GM21526 (cell line): ENCODE results near the gene WDR90.

Experiments used
- ATAC-seq: cut with Tn5 transposase; IDR thresholded peaks from one replicate; pipeline ENCODE4 v1.9.1; 2021; ENCODE audit warnings: moderate library complexity; ENCODE audit not compliant: unreplicated experiment, low FRiP score

Gene WDR90

DNA sequence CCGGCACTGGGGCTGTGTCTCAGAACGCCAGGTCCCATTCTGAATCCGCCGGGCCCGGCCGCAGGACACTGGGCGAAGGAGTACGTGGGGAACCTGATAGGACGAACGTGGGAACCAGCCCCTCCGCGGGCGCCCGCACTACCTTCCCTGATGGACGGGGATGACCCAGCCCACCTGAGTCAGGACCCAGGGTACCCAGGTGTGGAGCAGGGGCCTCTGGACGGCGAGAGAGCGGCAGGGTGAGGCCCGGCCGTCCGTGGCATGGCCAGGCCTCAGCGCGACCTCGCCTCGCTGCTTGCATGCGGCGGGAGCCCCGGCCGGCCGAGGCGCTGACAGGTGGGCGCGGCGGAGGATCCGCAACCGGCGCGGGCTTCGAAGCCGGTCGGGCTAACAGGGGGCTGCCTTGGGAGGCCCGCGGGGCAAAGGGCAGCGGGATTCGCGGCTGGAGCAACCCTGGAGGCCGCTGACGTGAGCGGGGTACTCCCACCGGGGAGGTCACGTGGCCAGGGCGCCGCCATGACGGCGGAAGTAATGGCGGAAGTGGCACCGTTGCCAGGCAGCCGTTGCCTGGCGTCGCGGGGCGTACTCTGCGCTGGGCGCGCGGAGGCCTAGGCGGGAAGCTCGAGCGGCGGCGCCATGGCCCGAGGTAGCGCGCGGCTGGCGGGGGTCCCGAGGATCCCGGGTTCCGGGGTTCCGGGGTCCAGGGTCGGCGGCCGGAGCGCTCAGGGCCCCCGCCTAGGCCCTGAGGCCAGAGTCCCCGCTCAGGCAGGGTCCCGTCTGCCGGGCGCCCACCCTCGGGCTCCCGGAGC is at the start of gene WDR90:
WDR90 (plus strand) TSS at position 585 of the 809 bp plus-strand sequence; CDS start at position 637, 52 bp downstream.
- peak; percentile 52 for ATAC-seq

DNA sequence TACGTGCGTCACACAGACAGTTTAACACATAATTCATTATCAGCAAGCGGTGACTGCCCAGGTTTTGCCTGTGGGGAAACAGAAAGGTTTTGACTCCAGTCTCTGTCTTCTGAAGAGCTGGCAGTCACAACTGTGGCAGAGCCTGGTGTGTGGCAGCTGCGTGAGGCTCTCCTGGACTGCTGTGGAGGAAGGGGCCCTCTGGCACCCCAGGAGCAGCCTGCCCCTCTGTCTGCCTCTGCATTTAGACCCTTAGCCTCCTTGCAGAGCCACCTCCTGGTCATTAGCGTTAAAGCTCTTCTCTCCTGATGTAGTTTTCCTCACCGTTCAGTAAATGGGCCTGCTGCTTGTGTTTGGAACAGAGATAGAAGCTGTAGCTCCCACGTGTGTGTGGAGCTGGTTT is 48.4 kb upstream of the WDR90 start:
- ATAC-seq: no peak

- no peak for ATAC-seq
Measured at GRCh38 chr16:603933-604332, 45.2 kb upstream of the WDR90 start.

DNA sequence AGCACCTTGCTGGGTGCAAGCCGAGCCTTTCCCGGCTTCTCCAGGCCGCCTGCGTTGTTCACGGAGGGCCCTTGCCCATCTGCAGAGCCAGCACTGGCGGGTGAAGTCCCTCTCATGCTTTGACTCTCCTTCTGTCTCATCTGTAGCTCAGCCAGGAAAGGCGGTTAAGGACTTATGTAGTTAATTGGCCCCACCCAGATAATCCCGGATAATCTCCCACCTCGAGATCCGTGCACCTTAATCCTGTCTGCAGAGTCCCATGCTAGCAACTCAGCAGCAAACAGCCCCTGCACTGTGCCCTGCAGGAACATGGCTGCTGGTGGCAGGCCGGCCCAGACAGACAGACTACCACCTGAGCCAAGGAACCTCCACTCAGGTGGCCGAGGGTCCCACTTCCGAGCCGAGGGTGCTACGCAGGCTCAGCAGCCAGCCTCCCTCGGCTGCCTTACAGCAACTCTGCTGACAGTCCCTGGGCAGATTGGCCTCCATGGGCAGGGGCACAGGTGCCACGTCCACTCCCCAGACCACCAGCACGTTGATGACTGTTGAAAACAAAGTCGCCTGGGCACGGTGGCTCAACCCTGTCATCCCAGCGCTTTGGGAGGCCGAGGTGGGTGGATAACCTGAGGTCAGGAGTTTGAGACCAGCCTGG is 42.4 kb upstream of the WDR90 start:
- no peak for ATAC-seq

GRCh38 chr16:608019-608418 is 41.1 kb upstream of the WDR90 start:
- ATAC-seq: no peak

GRCh38 chr16:609316-609715 is 39.8 kb upstream of the WDR90 start:
- no peak for ATAC-seq

GRCh38 chr16:609984-610383 is 39.2 kb upstream of the WDR90 start:
- no peak for ATAC-seq

GRCh38 chr16:610513-611381 is 38.4 kb upstream of the WDR90 start:
- ATAC-seq: no peak

DNA sequence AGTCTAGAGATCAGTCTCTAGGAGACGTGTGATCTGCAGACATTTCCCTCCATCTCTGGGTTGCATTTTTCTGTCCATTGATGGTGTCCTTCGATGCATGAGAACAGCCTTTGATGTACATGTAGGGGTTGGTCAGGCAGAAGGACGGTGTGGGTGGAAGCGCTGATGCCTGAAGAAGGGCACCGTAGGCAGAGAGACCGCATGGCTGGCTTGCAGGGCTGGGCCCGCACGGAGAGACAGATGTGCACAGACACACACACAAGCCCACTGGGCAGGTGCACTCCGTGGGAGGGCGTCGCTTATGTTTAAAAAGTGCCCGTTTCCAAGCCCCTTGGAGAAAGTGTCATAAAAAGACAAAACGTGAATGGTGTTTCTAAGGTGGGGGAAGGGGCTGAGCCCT is 34.0 kb upstream of the WDR90 start:
- ATAC-seq: no peak

DNA sequence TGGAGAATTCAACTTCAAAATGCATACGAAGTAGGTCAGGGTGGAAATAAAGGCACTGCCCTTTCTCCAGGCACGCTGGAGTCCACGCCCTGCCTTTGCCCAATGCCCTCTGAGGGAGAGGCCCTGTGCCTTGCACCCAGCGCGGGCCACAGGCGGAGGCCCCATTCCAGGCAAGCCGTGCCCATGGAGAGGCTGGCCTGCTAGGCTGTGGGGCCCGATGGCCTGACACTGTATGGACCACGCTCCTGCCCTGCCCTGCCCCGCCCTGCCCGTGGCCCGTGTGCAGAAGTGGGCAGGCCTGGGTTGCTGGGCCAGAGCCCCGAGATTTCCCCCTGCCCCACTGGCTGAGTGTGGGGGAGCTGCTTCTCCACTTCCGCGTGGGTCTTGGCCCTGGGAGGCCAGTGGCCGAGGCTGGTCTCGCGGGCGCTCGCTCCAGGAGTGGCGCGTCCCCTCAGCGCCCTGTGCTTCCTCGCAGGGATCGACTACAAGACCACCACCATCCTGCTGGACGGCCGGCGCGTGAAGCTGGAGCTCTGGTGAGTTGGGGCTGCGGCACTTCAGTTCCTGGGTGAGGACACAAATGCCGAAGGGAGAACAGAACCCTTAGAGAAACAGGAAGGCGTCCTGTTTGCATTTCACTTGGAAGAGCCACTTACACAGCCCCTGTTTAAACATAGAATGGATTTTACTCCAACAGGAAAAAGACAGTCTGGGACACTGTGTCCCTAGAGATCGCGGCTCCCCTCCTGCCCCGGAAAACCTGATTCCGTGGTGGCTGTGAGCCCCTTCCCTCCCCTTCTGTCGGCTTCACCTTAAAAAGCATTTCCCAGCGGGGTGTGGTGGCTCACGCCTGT is 32.2 kb upstream of the WDR90 start:
- ATAC-seq: no peak

DNA sequence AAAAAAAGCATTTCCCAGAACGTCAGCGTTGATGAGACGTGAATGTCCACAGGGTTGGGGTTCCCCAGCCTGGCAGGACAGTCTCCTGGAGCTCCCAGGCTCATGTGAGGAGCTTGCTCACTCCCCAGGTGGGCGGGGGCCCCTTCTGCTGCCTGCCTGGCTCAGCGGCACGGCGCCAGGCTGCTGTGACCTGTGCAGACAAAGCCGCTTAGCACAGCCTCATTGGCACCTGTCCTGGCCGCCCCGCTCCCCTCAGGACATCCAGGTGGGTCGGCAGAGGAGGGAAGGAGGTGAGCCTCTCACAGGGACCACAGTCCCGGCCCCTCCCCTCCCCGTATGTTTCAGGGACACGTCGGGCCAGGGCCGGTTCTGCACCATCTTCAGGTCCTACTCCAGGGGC is 31.3 kb upstream of the WDR90 start:
- ATAC-seq: no peak

- ATAC-seq: no peak
Measured at GRCh38 chr16:619476-620100, 29.6 kb upstream of the WDR90 start.

DNA sequence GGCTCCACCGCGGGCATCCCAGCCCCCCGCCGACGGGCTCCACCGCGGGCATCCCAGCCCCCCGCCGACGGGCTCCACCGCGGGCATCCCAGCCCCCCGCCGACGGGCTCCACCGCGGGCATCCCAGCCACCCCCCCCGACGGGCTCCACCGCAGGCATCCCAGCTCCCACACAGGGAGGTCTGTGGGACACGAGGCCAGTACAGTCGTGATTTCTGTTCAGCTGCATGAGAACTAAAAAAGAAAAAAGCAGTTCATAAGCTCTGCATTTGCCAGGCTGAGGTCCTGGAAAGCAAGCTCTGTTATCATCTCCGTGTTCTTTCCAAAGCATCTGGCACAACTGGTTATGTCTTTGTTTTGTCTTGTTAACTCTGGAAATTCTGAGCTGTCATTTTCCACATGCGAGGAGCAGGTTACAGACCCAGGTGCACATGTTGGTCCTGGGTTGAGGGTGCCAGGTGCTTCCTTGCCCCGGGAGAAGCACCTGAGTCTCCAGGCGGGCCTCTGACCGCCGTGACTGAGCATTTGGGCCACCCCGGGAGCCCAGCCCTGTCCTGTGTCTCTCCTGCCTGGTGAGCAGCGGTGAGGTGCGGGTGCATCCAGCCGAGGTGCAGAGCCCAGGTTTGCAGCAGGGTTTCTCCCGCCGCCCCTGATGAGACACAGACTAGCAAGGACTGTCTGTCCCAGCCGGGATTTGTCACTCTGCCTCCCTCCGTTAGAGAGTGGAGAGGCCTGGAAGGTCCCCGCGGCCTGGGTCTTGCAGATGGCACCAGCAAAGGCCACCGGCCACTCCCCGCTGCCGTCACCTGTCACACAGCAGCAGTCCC is 28.3 kb upstream of the WDR90 start:
- ATAC-seq: no peak

DNA sequence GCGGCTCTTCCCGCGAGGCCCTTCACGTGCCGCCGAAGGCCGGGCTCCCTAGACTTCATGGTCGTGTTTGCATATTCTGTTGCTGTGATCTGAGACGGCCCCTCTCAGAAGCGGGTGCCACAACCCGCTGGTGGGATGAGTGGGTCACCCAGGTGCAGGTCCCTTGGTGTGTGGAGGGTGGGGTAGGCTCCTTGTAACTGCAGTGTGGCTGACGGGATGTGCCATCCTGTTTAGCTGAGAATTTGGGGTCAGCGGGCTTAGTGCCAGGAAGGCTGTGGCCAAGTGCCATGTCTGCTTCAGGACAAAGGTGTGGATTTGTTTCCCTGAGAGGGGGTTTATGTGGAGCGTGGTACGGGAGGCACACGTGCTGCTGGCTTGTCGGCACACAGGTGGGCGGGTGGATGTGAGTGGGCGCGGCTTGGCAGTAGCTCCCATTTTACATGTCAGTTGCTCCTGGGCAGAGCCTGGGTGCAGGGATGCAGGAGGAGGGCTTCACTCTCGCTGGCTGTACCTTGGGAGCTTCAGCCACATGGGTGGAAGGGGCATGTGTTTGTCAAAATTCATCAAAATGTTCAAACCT is 27.5 kb upstream of the WDR90 start:
- no peak for ATAC-seq

- ATAC-seq: no peak
Measured at GRCh38 chr16:622920-623280, 26.3 kb upstream of the WDR90 start.

DNA sequence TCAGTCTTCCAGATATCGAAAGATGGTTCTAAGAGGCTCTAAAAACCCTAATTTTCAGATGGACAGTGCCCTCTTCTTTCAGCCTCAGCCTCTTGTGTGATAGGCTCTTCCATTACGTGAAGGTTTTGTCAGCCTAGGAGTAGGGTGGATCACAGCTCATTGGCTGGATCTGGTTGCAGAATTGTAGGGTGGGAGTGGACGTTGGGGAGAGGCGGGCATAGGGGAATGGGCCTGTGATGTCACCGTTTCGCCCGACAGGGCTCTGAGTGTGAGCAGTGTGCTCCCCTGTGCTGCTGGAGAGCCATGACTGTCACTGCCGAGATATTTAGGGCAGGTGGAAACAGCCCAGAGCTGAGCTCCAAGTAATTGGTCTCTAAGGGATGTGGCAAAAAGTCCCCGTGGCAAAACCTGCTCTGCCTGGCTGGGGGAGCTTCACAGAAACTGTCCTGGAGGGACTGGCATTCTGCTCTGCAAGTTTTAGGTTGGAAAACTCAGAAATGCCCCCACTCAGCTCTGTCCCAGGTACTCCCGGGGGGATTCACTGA is 24.6 kb upstream of the WDR90 start:
- no peak for ATAC-seq

DNA sequence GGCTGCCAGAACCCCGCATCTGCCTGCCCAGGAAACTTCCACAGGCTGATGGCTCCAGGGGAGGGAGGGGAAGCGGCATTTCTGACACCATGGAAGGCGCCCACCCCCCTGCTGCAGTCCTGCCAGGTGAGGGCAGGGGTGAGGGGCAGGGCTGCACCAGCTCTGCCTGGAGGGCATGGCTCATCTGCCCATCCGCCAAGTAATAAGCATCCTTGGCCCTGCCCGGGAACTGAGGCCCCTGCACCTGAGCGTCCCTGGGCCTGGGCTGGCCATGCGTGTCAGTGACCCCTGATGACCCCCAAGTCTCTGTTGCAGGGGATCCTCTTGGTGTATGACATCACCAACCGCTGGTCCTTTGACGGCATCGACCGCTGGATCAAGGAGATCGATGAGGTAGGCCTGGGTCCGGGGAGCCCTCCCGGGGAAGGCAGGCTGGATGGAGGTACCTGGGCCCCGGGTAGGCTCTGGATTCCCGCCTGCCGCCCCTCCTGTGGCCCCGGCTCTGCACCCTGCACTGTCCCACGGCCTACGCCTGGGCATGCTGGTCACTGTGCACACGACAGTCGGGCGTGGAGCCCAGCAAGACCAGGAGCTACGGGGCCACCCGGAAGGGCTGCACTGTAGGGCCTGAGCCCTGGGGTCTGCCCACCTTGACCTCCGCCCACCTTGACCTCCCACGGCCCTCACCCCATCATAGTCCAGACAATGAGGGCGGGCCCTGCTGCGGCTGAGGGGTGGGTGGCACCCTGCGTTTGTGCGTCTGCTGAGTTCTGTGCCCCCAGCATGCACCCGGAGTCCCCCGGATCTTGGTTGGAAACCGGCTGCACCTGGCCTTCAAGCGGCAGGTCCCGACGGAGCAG is 23.8 kb upstream of the WDR90 start:
- ATAC-seq: no peak
